Measurements from ENCODE around the gene CPEB1.

CPEB1 gene

DNA sequence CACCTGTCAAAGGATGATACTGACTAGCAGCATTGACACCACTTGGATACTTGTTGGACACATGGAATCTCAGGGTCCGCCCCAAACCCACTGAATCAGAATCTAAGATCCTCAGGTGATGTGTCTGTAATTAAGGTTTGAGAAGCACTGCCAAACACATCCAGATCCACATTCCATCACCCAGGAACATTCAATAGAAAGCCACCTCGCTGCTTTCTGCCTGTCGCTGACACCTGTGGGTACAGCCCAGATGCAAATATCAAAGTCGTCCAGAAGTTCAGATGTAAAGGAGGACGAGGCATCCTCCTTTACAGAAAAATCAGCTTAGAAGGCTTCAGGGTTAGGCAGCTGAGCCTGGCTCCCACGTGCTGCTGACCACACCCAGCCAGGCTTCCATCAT lies 101.7 kb downstream of the CPEB1 start:
- Histone ChIP-seq H3K27ac (ENCODE audit: low read depth, low read length) (no peak overlapping the region), H3K9ac (ENCODE audit: low read depth, low read length) (no peak overlapping the region), H3K36me3 (ENCODE audit: control insufficient read depth, insufficient read depth, low read length) (no peaks in the 10 kb centered on the region)

GRCh38 chr15:82545002-82545401 lies 102.2 kb downstream of the CPEB1 start:
- H3K9ac ChIP-seq (ENCODE audit: low read depth, low read length), result no peak overlapping the region
- no peak overlapping the region for H3K4me3 ChIP-seq (ENCODE audit: low read depth, low read length)
- no peaks in the 10 kb centered on the region for H3K36me3 ChIP-seq (ENCODE audit: control insufficient read depth, insufficient read depth, low read length)
- peaks cover 19% of the 10 kb centered on the region for H3K4me1 ChIP-seq (ENCODE audit: control insufficient read depth, insufficient read depth, low read length)
- no peak overlapping the region for H3K27ac ChIP-seq (ENCODE audit: low read depth, low read length)
- H3K9me3 ChIP-seq (ENCODE audit: control insufficient read depth, insufficient read depth, low read length), result no peaks in the 10 kb centered on the region
- no peaks in the 10 kb centered on the region for H3K27me3 ChIP-seq (ENCODE audit: control insufficient read depth, insufficient read depth, low read length)

More for the DNA sequence above, 101.7 kb downstream of the CPEB1 start:
- Histone ChIP-seq H3K4me1 (ENCODE audit: control insufficient read depth, insufficient read depth, low read length) (peaks cover 19% of the 10 kb centered on the region), H3K27me3 (ENCODE audit: control insufficient read depth, insufficient read depth, low read length) (no peaks in the 10 kb centered on the region), H3K4me3 (ENCODE audit: low read depth, low read length) (no peak overlapping the region), H3K9me3 (ENCODE audit: control insufficient read depth, insufficient read depth, low read length) (no peaks in the 10 kb centered on the region)

GRCh38 chr15:82544431-82544830 lies 102.7 kb downstream of the CPEB1 start:
- Histone ChIP-seq H3K27me3 (ENCODE audit: control insufficient read depth, insufficient read depth, low read length) (no peaks in the 10 kb centered on the region), H3K27ac (ENCODE audit: low read depth, low read length) (no peak overlapping the region), H3K36me3 (ENCODE audit: control insufficient read depth, insufficient read depth, low read length) (peaks cover 3% of the 10 kb centered on the region; the same call in 1 of the 2 replicates), H3K9ac (ENCODE audit: low read depth, low read length) (no peak overlapping the region), H3K4me1 (ENCODE audit: control insufficient read depth, insufficient read depth, low read length) (peaks cover 19% of the 10 kb centered on the region), H3K9me3 (ENCODE audit: control insufficient read depth, insufficient read depth, low read length) (no peaks in the 10 kb centered on the region), H3K4me3 (ENCODE audit: low read depth, low read length) (no peak overlapping the region)

DNA sequence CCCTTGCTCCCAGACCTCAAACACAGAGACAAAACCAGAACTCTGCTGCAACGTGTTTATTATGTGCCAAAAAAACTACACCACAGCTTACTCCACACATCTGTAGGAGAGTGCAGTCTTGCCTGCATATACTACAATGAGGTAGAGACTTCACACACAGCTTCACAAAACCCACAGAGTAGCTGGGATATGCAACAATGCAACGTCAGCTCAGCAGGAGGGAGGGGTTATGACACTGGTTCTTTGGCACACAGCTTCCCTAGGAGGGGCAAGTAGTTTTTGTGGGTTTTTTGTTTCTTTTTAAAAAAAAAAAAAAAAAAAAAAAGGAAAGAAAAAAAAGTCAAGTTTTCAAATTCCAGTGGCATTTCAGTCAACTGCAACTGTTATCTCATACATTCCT lies 104.0 kb downstream of the CPEB1 start:
- Histone ChIP-seq H3K27me3 (ENCODE audit: control insufficient read depth, insufficient read depth, low read length) (no peaks in the 10 kb centered on the region), H3K4me1 (ENCODE audit: control insufficient read depth, insufficient read depth, low read length) (peaks cover 25% of the 10 kb centered on the region), H3K9me3 (ENCODE audit: control insufficient read depth, insufficient read depth, low read length) (no peaks in the 10 kb centered on the region), H3K9ac (ENCODE audit: low read depth, low read length) (no peak overlapping the region), H3K4me3 (ENCODE audit: low read depth, low read length) (no peak overlapping the region), H3K27ac (ENCODE audit: low read depth, low read length) (peak overlapping the region; percentile 21), H3K36me3 (ENCODE audit: control insufficient read depth, insufficient read depth, low read length) (peaks cover 14% of the 10 kb centered on the region)

DNA sequence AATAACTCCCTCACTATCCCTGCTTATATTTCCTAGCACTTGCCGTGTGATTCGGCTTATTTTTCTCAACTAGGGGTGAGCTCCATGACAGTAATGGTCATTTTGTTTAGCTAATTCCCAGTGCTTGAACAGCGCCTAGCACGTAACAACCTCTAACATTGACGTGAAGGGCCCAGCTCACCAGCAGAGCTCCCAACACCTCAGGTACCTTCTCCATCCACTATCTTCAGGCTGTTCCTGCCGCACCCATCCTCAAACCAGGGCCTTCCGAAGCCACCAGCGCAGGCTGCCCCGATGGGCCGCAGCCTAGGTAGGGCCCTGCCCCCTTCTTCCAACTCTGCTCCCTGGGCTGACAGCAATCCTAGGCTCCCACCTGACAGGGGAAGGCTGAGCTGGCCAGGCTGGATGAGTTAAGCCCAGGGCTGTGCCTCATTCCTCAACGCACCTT lies 106.2 kb downstream of the CPEB1 start:
- H3K9ac ChIP-seq (ENCODE audit: low read depth, low read length), result peak overlapping the region; percentile 73
- no peaks in the 10 kb centered on the region for H3K27me3 ChIP-seq (ENCODE audit: control insufficient read depth, insufficient read depth, low read length)
- H3K4me1 ChIP-seq (ENCODE audit: control insufficient read depth, insufficient read depth, low read length), result peaks cover 27% of the 10 kb centered on the region
- peak overlapping the region; percentile 97 for H3K4me3 ChIP-seq (ENCODE audit: low read depth, low read length)
- H3K36me3 ChIP-seq (ENCODE audit: control insufficient read depth, insufficient read depth, low read length), result peaks cover 36% of the 10 kb centered on the region
- H3K27ac ChIP-seq (ENCODE audit: low read depth, low read length), result peak overlapping the region; percentile 77
- H3K9me3 ChIP-seq (ENCODE audit: control insufficient read depth, insufficient read depth, low read length), result no peaks in the 10 kb centered on the region

GRCh38 chr15:82540055-82540983 lies 106.8 kb downstream of the CPEB1 start, which contains the start of gene RPS17:
RPS17 (minus strand) TSS chr15:82540457; CDS start chr15:82540428, 29 bp downstream.
- Histone ChIP-seq H3K9ac (ENCODE audit: low read depth, low read length) (peak within 1 kb of the TSS; percentile 98), H3K9me3 (ENCODE audit: control insufficient read depth, insufficient read depth, low read length) (no peaks in the 10 kb centered on the region), H3K4me3 (ENCODE audit: low read depth, low read length) (peak within 1 kb of the TSS; percentile 97), H3K4me1 (ENCODE audit: control insufficient read depth, insufficient read depth, low read length) (peaks cover 27% of the 10 kb centered on the region), H3K27ac (ENCODE audit: low read depth, low read length) (peak within 1 kb of the TSS; percentile 89), H3K27me3 (ENCODE audit: control insufficient read depth, insufficient read depth, low read length) (no peaks in the 10 kb centered on the region), H3K36me3 (ENCODE audit: control insufficient read depth, insufficient read depth, low read length) (peaks cover 43% of the 10 kb centered on the region)

GRCh38 chr15:82539691-82540054 lies 107.5 kb downstream of the CPEB1 start:
- peaks cover 27% of the 10 kb centered on the region for H3K4me1 ChIP-seq (ENCODE audit: control insufficient read depth, insufficient read depth, low read length)
- peak overlapping the region; percentile 89 for H3K27ac ChIP-seq (ENCODE audit: low read depth, low read length)
- peaks cover 45% of the 10 kb centered on the region for H3K36me3 ChIP-seq (ENCODE audit: control insufficient read depth, insufficient read depth, low read length)
- no peaks in the 10 kb centered on the region for H3K27me3 ChIP-seq (ENCODE audit: control insufficient read depth, insufficient read depth, low read length)
- peak overlapping the region; percentile 98 for H3K9ac ChIP-seq (ENCODE audit: low read depth, low read length)
- peak overlapping the region; percentile 97 for H3K4me3 ChIP-seq (ENCODE audit: low read depth, low read length)
- H3K9me3 ChIP-seq (ENCODE audit: control insufficient read depth, insufficient read depth, low read length), result no peaks in the 10 kb centered on the region

- Histone ChIP-seq H3K4me3 (ENCODE audit: low read depth, low read length) (peak overlapping the region; percentile 97), H3K27ac (ENCODE audit: low read depth, low read length) (peak overlapping the region; percentile 89), H3K27me3 (ENCODE audit: control insufficient read depth, insufficient read depth, low read length) (no peaks in the 10 kb centered on the region)
Observed at GRCh38 chr15:82538961-82539690, 108.0 kb downstream of the CPEB1 start.

GRCh38 chr15:82537351-82537908 lies 109.7 kb downstream of the CPEB1 start:
- H3K27ac ChIP-seq (ENCODE audit: low read depth, low read length), result peak overlapping the region; percentile 2
- H3K27me3 ChIP-seq (ENCODE audit: control insufficient read depth, insufficient read depth, low read length), result no peaks in the 10 kb centered on the region
- H3K4me3 ChIP-seq (ENCODE audit: low read depth, low read length), result no peak overlapping the region
- H3K4me1 ChIP-seq (ENCODE audit: control insufficient read depth, insufficient read depth, low read length), result peaks cover 12% of the 10 kb centered on the region
- H3K36me3 ChIP-seq (ENCODE audit: control insufficient read depth, insufficient read depth, low read length), result peaks cover 67% of the 10 kb centered on the region
- H3K9ac ChIP-seq (ENCODE audit: low read depth, low read length), result no peak overlapping the region
- no peaks in the 10 kb centered on the region for H3K9me3 ChIP-seq (ENCODE audit: control insufficient read depth, insufficient read depth, low read length)

More at GRCh38 chr15:82538961-82539690, 108.0 kb downstream of the CPEB1 start:
- Histone ChIP-seq H3K9me3 (ENCODE audit: control insufficient read depth, insufficient read depth, low read length) (no peaks in the 10 kb centered on the region), H3K9ac (ENCODE audit: low read depth, low read length) (peak overlapping the region; percentile 98), H3K36me3 (ENCODE audit: control insufficient read depth, insufficient read depth, low read length) (peaks cover 51% of the 10 kb centered on the region), H3K4me1 (ENCODE audit: control insufficient read depth, insufficient read depth, low read length) (peaks cover 27% of the 10 kb centered on the region)

- Histone ChIP-seq H3K27me3 (ENCODE audit: control insufficient read depth, insufficient read depth, low read length) (no peaks in the 10 kb centered on the region), H3K9me3 (ENCODE audit: control insufficient read depth, insufficient read depth, low read length) (no peaks in the 10 kb centered on the region), H3K36me3 (ENCODE audit: control insufficient read depth, insufficient read depth, low read length) (peaks cover 69% of the 10 kb centered on the region), H3K4me1 (ENCODE audit: control insufficient read depth, insufficient read depth, low read length) (peaks cover 12% of the 10 kb centered on the region), H3K4me3 (ENCODE audit: low read depth, low read length) (no peak overlapping the region), H3K27ac (ENCODE audit: low read depth, low read length) (peak overlapping the region; percentile 32), H3K9ac (ENCODE audit: low read depth, low read length) (no peak overlapping the region)
Observed at GRCh38 chr15:82536409-82537350, 110.5 kb downstream of the CPEB1 start.

Measured in HUES48 (cell line).